ENCODE results near the gene LIPM. TPM values are rescaled to one million over a fixed set of nuclear protein-coding genes. Genes with fewer than 3 reads are reported as not detected.

Gene LIPM
- total RNA-seq, 1 donor from 2014 or later: not detected

DNA sequence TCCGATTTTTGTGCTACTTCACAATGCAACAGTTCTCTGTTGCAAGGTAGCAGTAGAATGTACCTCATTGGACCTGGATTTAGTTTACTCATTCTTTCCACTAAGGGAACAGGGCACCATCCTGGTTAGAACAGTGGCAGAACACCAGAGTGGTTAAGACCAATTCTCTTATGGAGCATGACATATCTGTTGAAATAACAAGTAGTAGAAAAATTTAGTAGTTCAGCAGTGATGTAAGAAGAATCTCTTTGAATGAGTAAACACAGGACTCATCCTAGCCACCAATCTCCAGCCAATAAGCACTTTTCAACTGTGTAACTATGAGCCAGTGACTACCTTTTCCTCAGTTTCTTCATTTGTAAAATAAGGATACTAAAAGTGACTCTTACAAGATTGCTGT is 46.7 kb downstream of the LIPM start:
- Histone ChIP-seq H3K36me3 (no peaks in the 10 kb centered on the region), H3K4me1 (no peaks in the 10 kb centered on the region), H3K27me3 (ENCODE audit: low read depth) (peaks cover 5% of the 10 kb centered on the region), H3K27ac (replicated peaks) (no peak overlapping the region), H3K9me3 (replicated peaks) (no peaks in the 10 kb centered on the region), H3K4me3 (no peak overlapping the region)
- no peak for DNase-seq
- intact Hi-C loops (cut with micrococcal nuclease): no loop called here
- TF ChIP-seq, protein P1, sequence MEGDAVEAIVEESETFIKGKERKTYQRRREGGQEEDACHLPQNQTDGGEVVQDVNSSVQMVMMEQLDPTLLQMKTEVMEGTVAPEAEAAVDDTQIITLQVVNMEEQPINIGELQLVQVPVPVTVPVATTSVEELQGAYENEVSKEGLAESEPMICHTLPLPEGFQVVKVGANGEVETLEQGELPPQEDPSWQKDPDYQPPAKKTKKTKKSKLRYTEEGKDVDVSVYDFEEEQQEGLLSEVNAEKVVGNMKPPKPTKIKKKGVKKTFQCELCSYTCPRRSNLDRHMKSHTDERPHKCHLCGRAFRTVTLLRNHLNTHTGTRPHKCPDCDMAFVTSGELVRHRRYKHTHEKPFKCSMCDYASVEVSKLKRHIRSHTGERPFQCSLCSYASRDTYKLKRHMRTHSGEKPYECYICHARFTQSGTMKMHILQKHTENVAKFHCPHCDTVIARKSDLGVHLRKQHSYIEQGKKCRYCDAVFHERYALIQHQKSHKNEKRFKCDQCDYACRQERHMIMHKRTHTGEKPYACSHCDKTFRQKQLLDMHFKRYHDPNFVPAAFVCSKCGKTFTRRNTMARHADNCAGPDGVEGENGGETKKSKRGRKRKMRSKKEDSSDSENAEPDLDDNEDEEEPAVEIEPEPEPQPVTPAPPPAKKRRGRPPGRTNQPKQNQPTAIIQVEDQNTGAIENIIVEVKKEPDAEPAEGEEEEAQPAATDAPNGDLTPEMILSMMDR (IDR thresholded peaks at IDR 0.05; ENCODE audit: borderline replicate concordance): no peak

DNA sequence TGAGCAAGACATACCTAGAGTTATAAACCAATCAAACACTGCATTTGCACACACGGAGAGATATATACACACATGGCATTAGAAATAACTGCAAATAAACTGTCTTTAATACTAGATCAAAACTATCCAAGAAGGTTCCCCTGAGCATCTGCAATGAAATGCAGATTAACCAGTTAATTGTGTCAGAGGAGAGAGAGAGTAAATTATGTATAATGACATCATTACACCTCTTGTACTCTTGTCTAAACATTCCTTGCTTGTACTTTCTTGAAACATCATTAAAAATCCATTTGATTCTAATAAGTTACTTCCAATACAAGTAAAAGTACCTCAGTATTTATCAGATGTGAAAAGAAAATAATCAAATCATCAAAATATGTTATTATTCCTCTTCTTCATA is 48.2 kb downstream of the LIPM start:
- no peak for DNase-seq
- TF ChIP-seq, protein P1 (IDR thresholded peaks at IDR 0.05; ENCODE audit: borderline replicate concordance): no peak
- intact Hi-C loops (cut with micrococcal nuclease): no loop called here
- H3K27me3 ChIP-seq (ENCODE audit: low read depth): peaks cover 5% of the 10 kb centered on the region
- no peaks in the 10 kb centered on the region for H3K4me1 ChIP-seq
- H3K27ac ChIP-seq (replicated peaks): no peak overlapping the region
- H3K36me3 ChIP-seq: no peaks in the 10 kb centered on the region
- H3K9me3 ChIP-seq (replicated peaks): no peaks in the 10 kb centered on the region
- no peak overlapping the region for H3K4me3 ChIP-seq

DNA sequence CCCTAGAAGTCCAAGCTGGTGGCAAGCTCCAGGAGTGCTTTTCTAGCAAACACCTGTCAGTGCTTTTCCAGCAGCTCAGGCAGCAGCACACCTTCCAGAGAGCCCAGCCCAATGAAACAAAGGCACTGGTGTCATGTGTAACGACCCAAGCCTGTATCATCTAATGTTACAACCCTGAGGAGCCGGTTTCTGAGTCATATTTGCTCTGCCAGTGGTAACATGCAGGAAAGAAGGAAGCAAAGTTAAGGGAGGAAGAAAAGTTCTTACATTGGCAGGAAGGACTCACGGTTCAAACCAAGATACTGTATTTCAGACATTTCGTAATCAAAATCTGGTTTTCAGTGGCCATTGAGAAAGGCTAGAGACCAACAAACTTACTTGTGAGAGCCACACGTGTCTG is 49.2 kb downstream of the LIPM start, which contains the start of gene ANKRD22:
Gene ANKRD22 (minus strand): TSS at position 139 of the 400 bp plus-strand sequence. CDS start 237 bp downstream, outside the sequence.
- intact Hi-C loops (cut with micrococcal nuclease): no loop called here
- no peak for DNase-seq
- H3K4me1 ChIP-seq: no peaks in the 10 kb centered on the region

DNA sequence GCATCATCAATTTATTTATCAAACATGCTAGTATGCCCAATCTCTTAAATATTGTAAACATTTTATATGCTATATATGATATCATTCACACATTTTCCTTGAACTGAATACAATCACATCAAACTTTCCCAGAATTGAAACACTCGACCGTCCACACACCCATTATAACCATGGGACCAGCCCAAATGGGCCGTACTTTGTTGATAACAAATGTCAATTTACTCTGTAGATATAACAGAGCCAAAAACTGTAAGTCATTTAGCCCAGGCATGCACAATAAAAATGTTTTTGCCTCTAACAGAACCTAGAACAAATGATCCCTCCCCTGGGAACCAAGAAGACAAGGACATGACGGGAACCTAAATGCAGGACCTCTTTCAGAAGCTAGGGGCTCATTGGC is 49.8 kb downstream of the LIPM start:
- Histone ChIP-seq H3K36me3 (no peaks in the 10 kb centered on the region), H3K9me3 (replicated peaks) (no peaks in the 10 kb centered on the region), H3K27ac (replicated peaks) (no peak overlapping the region), H3K4me3 (no peak overlapping the region), H3K27me3 (ENCODE audit: low read depth) (no peaks in the 10 kb centered on the region), H3K4me1 (no peaks in the 10 kb centered on the region)
- TF ChIP-seq, protein P1 (IDR thresholded peaks at IDR 0.05; ENCODE audit: borderline replicate concordance): no peak
- no peak for DNase-seq
- intact Hi-C loops (cut with micrococcal nuclease): no loop called here

More for the DNA sequence above, 49.2 kb downstream of the LIPM start, which contains the start of gene ANKRD22:
- TF ChIP-seq, protein P1 (IDR thresholded peaks at IDR 0.05; ENCODE audit: borderline replicate concordance): no peak
- no peaks in the 10 kb centered on the region for H3K9me3 ChIP-seq (replicated peaks)
- H3K27me3 ChIP-seq (ENCODE audit: low read depth): no peaks in the 10 kb centered on the region
- H3K27ac ChIP-seq (replicated peaks): no peak within 1 kb of the TSS
- no peak within 1 kb of the TSS for H3K4me3 ChIP-seq
- no peaks in the 10 kb centered on the region for H3K36me3 ChIP-seq

DNA sequence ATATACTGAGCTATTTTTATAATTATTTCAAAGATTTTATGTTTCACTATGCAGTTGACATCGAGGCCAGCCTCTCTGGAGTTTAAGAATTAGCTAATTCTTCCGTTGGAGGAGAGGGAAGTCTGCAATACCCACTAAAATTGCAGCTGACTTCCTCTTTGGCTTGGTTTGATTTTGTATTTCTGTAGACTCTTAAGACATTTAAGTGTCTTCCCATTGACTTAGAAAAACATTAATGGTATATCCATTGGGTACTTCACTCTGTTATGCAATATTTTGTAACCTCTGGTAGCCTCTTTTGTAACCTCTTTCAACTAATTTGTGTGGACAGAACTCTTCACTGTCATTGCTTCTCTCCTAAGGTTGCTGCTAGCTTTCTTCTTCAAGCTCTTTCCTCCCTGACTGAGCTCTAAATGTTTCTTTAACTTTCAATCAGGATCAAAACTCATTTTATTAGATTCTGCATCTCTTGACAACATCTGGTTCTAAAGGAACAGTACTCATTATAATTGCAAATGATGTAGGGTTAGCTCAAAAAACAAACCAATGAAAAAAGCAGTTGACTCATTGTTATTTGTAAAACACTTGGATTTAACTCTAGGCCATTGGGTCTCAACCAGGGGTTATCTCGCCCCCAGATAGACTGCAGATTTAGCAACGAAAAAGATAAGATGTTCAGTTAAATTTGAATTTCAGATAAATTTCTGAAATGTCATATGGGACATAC is 50.8 kb downstream of the LIPM start:
- H3K36me3 ChIP-seq: no peaks in the 10 kb centered on the region
- H3K9me3 ChIP-seq (replicated peaks): no peaks in the 10 kb centered on the region
- H3K27me3 ChIP-seq (ENCODE audit: low read depth): no peaks in the 10 kb centered on the region
- DNase-seq: no peak
- intact Hi-C loops (cut with micrococcal nuclease): no loop called here
- peaks cover 5% of the 10 kb centered on the region for H3K4me1 ChIP-seq
- no peak overlapping the region for H3K4me3 ChIP-seq
- TF ChIP-seq, protein P1 (IDR thresholded peaks at IDR 0.05; ENCODE audit: borderline replicate concordance): no peak
- no peak overlapping the region for H3K27ac ChIP-seq (replicated peaks)
